ENCODE results near the gene SLC6A5. TPM values are rescaled to one million over a fixed set of nuclear protein-coding genes. Genes with fewer than 3 reads are reported as not detected.

The SLC6A5 gene
- total RNA-seq, 1 experiment from 2014 or later: not detected

DNA sequence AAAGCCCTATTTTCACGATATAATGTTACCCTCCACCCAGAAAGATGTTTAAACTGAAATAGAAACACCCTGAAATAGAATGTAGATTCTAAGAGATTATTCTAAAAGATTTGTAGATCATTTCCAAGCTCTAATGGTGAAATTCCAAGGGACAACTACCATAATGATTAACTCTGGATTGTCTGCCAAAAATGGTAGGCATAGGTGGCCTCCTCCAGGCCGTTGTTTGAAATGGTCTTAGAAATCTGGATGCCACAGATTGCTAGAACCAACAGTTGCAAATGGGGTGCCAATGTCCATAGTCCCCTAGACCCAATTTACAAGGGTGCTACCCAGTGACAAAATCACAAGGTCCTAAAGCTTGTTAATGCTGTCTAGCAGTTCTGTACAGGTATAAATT is 6.7 kb upstream of the SLC6A5 start:
- Histone ChIP-seq H4K20me1 (ENCODE audit: insufficient read depth, low read depth, low read length) (no peaks in the 10 kb centered on the region), H3K36me3 (ENCODE audit: insufficient read depth, low read length) (no peaks in the 10 kb centered on the region)
- DNase-seq: no peak

DNA sequence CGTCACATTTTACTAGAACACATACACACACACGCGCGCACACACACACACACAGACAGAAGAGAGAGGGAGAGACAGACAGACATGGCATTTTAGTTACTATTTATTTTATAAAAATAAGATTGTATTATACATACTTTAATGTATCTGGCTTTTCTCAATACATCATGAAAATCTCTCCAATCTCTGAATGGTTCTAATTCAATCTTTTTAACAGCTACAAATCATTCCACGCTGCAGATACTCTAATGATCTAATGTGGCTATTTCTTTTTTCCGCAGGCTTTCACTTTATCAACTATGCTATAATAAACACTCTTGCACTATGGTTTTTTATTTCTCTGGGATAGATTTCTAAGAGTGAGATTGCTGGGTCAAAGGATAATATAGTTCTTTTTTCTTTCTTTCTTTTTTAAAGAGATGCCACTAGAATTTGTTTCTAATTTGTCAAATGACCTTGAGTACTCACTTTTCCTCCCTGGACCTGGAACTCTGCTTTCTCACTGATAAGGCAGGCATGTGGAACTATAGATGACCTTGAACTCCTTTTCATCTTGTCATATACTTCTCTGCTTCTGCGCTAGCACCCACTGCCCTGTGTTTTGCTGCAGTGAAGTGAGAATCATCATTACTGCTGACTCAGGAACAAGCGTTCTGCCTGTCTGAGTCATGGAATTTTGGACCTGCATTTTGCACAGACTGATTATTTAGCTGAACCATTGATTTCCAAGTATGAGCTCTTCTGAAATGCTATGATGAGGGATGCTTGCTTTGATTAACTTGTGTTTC is 4.9 kb upstream of the SLC6A5 start:
- Histone ChIP-seq H4K20me1 (ENCODE audit: insufficient read depth, low read depth, low read length) (no peaks in the 10 kb centered on the region), H3K79me2 (ENCODE audit: low read length) (no peaks in the 10 kb centered on the region), H3K27ac (ENCODE audit: low read length) (no peak overlapping the region), H2AFZ (ENCODE audit: low read length) (no peak overlapping the region), H3K4me3 (ENCODE audit: low read length) (no peak overlapping the region), H3K9ac (ENCODE audit: low read length) (no peak overlapping the region), H3K27me3 (ENCODE audit: low read length) (no peaks in the 10 kb centered on the region), H3K36me3 (ENCODE audit: insufficient read depth, low read length) (no peaks in the 10 kb centered on the region), H3K9me3 (ENCODE audit: low read length) (no peaks in the 10 kb centered on the region), H3K4me2 (ENCODE audit: low read depth, low read length, poor library complexity, severe bottlenecking) (no peak overlapping the region), H3K9me2 (replicated peaks; ENCODE audit: insufficient read depth, low read length) (no peaks in the 10 kb centered on the region), H3K4me1 (ENCODE audit: low read length) (no peaks in the 10 kb centered on the region)
- no peak for DNase-seq

More for the DNA sequence above, 6.7 kb upstream of the SLC6A5 start:
- no peak overlapping the region for H2AFZ ChIP-seq (ENCODE audit: low read length)
- H3K4me2 ChIP-seq (ENCODE audit: low read depth, low read length, poor library complexity, severe bottlenecking): no peak overlapping the region
- no peaks in the 10 kb centered on the region for H3K9me2 ChIP-seq (replicated peaks; ENCODE audit: insufficient read depth, low read length)
- no peak overlapping the region for H3K9ac ChIP-seq (ENCODE audit: low read length)
- no peaks in the 10 kb centered on the region for H3K9me3 ChIP-seq (ENCODE audit: low read length)
- no peak overlapping the region for H3K4me3 ChIP-seq (ENCODE audit: low read length)
- H3K4me1 ChIP-seq (ENCODE audit: low read length): no peaks in the 10 kb centered on the region
- no peaks in the 10 kb centered on the region for H3K79me2 ChIP-seq (ENCODE audit: low read length)
- H3K27ac ChIP-seq (ENCODE audit: low read length): no peak overlapping the region
- H3K27me3 ChIP-seq (ENCODE audit: low read length): no peaks in the 10 kb centered on the region

DNA sequence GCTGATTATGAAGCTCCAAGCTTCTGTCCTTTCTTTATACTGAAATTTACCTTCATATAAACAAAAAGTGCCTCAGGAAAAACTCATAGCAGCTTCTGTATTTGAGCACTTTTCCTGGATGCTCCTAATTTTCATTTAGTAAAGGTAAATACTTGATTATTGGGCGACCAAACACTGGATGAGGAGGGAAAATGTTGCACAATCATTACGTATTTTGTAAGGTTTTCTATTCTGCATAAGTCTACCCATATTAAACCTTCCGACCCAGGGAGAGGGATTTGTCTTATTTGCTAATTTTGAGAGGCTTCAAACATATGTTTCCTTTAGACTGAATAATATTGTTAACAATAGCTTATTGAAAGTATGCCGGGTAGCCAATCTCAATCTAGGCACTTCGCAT is 4.3 kb upstream of the SLC6A5 start:
- H3K27me3 ChIP-seq (ENCODE audit: low read length): no peaks in the 10 kb centered on the region
- H3K4me2 ChIP-seq (ENCODE audit: low read depth, low read length, poor library complexity, severe bottlenecking): no peak overlapping the region
- no peaks in the 10 kb centered on the region for H3K36me3 ChIP-seq (ENCODE audit: insufficient read depth, low read length)
- H3K9me2 ChIP-seq (replicated peaks; ENCODE audit: insufficient read depth, low read length): no peaks in the 10 kb centered on the region
- DNase-seq: no peak
- no peaks in the 10 kb centered on the region for H4K20me1 ChIP-seq (ENCODE audit: insufficient read depth, low read depth, low read length)
- H3K79me2 ChIP-seq (ENCODE audit: low read length): no peaks in the 10 kb centered on the region
- no peak overlapping the region for H2AFZ ChIP-seq (ENCODE audit: low read length)
- H3K4me3 ChIP-seq (ENCODE audit: low read length): no peak overlapping the region
- no peaks in the 10 kb centered on the region for H3K4me1 ChIP-seq (ENCODE audit: low read length)
- H3K27ac ChIP-seq (ENCODE audit: low read length): no peak overlapping the region
- H3K9me3 ChIP-seq (ENCODE audit: low read length): no peaks in the 10 kb centered on the region
- no peak overlapping the region for H3K9ac ChIP-seq (ENCODE audit: low read length)

DNA sequence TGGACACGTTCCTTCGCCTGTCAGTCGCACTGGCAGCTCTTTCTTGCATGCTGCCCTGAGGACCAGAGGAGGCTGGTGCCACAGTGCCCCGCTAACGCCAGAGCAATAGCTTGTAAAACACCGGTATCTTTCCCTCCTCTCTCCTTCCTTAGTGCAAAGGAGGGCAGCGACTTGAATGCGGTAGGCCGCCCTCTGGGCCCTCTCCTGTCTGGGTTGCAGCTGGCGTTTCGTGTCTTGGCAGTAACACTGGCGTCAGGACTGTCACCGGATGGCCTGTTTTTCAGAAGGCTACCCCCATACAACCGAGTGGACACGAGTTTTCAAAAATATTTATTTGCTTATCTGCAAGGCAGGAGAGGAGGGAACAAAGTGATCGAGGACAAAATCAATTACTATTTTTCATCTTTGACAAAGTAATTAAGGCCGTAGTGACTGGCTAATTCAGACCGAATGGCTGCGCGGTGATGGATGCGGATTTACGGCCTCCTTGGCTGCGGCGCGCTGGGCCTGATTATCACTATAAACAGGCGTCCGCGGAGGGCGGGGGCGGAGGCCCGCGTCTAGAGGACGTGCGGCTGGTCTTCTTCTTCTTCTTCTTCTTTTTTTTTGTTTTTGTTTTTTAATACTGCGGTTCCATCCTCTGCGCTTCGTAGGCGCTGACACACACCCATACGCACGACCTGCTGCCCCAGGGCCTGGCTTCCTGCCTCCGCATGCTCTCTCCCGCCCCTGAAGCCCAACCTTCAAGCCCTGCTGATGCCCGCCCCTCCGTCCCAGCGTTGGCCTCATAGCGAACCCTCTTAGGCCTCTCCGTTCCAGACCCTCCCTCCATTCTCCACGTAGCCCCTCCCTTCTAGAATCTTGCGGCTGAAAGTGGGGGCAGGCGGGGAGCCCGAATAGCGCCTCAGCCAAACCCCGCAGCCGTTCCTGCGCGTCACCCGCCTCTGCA is 2.9 kb upstream of the SLC6A5 start:
- Histone ChIP-seq H3K27ac (ENCODE audit: low read length) (no peak overlapping the region), H3K9me3 (ENCODE audit: low read length) (no peaks in the 10 kb centered on the region), H3K4me1 (ENCODE audit: low read length) (no peaks in the 10 kb centered on the region), H3K9ac (ENCODE audit: low read length) (no peak overlapping the region), H3K4me3 (ENCODE audit: low read length) (no peak overlapping the region), H3K4me2 (ENCODE audit: low read depth, low read length, poor library complexity, severe bottlenecking) (no peak overlapping the region), H3K9me2 (replicated peaks; ENCODE audit: insufficient read depth, low read length) (no peaks in the 10 kb centered on the region), H4K20me1 (ENCODE audit: insufficient read depth, low read depth, low read length) (no peaks in the 10 kb centered on the region), H3K27me3 (ENCODE audit: low read length) (no peaks in the 10 kb centered on the region), H3K36me3 (ENCODE audit: insufficient read depth, low read length) (no peaks in the 10 kb centered on the region), H2AFZ (ENCODE audit: low read length) (no peak overlapping the region), H3K79me2 (ENCODE audit: low read length) (no peaks in the 10 kb centered on the region)
- DNase-seq: no peak

DNA sequence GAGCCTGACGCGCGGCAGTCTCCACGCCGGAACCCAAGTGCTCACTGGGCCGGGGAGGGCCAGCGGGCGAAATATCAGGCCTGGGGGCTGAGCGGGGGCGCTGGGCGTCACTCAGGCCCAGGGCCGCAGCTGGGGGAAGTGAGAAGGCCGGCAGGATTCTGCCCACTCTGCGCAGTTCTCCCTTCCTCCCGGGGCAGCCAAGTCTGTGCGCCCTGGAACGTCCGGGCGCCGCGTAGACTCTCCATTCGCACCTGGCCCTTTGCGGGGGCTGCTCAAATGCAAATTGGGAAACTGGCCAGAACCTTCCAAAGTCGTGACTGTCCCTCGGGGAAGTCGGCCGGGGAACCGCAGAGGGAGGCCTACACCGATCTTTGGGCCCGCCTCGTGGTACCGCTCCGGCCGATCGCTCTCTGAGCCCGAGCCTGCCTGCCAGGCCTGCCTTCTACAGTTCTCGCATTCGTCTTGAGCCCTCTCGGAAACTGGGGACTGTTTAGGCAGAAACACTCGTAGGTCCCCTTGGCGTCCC is 2.2 kb upstream of the SLC6A5 start:
- H3K9ac ChIP-seq (ENCODE audit: low read length): no peak overlapping the region
- no peaks in the 10 kb centered on the region for H3K9me2 ChIP-seq (replicated peaks; ENCODE audit: insufficient read depth, low read length)
- H3K27me3 ChIP-seq (ENCODE audit: low read length): no peaks in the 10 kb centered on the region
- no peaks in the 10 kb centered on the region for H3K4me1 ChIP-seq (ENCODE audit: low read length)
- H3K4me3 ChIP-seq (ENCODE audit: low read length): no peak overlapping the region
- no peaks in the 10 kb centered on the region for H3K79me2 ChIP-seq (ENCODE audit: low read length)
- H3K4me2 ChIP-seq (ENCODE audit: low read depth, low read length, poor library complexity, severe bottlenecking): no peak overlapping the region
- DNase-seq: no peak
- no peak overlapping the region for H3K27ac ChIP-seq (ENCODE audit: low read length)
- no peaks in the 10 kb centered on the region for H3K36me3 ChIP-seq (ENCODE audit: insufficient read depth, low read length)
- no peaks in the 10 kb centered on the region for H3K9me3 ChIP-seq (ENCODE audit: low read length)
- no peak overlapping the region for H2AFZ ChIP-seq (ENCODE audit: low read length)
- H4K20me1 ChIP-seq (ENCODE audit: insufficient read depth, low read depth, low read length): no peaks in the 10 kb centered on the region

DNA sequence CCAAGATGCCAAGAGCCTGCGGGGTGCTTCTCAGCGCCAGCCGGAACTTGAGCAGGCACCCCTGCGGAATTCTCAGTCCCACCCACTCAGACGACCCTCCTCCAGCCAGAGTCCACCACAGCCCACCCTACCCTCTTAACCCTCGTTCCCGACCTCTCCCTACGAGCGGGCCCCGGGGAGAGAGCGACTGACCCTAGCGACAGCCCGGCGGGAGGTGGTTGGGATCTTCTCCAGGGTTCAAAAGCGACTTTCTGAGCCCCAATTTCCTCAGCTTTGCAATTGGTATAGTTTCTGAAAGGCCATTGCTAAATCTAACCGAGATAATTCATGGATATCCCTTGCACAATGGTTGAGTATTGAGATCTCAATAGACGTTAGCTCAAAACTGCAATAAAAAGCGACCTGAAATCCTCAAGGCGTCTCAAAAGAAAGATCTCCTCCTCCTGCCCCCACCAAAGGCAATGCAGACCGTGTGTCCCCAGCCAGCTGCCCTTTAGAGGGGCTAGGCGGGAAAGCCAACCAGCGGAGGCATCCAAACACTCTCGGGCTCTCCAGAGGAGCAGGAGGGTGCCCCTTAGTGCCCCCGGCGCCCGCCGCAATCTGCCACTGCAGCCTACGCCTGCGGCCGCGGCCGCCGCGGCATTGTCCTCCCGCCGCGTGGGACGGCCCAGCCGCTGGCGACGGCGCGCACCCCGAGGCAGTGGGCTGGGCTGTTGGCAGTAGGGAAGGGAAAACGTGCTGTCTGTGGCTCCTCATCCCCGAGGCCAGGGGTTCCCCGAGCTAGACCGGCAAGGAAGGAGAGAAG is 1.5 kb upstream of the SLC6A5 start:
- no peaks in the 10 kb centered on the region for H3K27me3 ChIP-seq (ENCODE audit: low read length)

DNA sequence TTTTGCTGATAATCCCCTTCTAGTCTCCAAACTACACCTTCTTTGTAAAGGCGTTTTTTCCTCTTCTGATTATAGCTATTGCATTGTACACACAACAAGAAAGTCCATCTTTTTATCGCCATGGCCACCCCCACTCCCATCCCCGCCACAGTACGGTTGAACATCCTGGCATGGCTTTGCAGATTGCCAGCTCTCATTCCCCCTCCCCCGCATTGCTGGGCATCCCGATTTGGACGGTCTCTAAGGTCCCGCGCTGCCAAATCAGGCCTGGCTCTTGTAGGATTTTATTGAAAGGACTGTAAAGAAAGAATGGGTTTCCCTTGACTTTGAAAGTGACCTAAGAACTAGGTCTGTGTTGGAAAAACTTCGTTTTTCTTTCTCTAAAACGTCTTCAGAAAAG is 916 bp upstream of the SLC6A5 start:
- no peaks in the 10 kb centered on the region for H3K27me3 ChIP-seq (ENCODE audit: low read length)
- no peak for DNase-seq

More for the DNA sequence above, 1.5 kb upstream of the SLC6A5 start:
- DNase-seq: no peak
- no peaks in the 10 kb centered on the region for H3K79me2 ChIP-seq (ENCODE audit: low read length)
- no peaks in the 10 kb centered on the region for H3K9me3 ChIP-seq (ENCODE audit: low read length)
- no peak overlapping the region for H3K4me3 ChIP-seq (ENCODE audit: low read length)
- H2AFZ ChIP-seq (ENCODE audit: low read length): no peak overlapping the region
- H3K4me1 ChIP-seq (ENCODE audit: low read length): no peaks in the 10 kb centered on the region
- no peak overlapping the region for H3K9ac ChIP-seq (ENCODE audit: low read length)
- no peak overlapping the region for H3K4me2 ChIP-seq (ENCODE audit: low read depth, low read length, poor library complexity, severe bottlenecking)
- H3K36me3 ChIP-seq (ENCODE audit: insufficient read depth, low read length): no peaks in the 10 kb centered on the region
- no peaks in the 10 kb centered on the region for H4K20me1 ChIP-seq (ENCODE audit: insufficient read depth, low read depth, low read length)
- H3K9me2 ChIP-seq (replicated peaks; ENCODE audit: insufficient read depth, low read length): no peaks in the 10 kb centered on the region
- H3K27ac ChIP-seq (ENCODE audit: low read length): no peak overlapping the region

More for the DNA sequence above, 916 bp upstream of the SLC6A5 start:
- H3K4me1 ChIP-seq (ENCODE audit: low read length): no peaks in the 10 kb centered on the region
- H3K9ac ChIP-seq (ENCODE audit: low read length): no peak overlapping the region
- H4K20me1 ChIP-seq (ENCODE audit: insufficient read depth, low read depth, low read length): no peaks in the 10 kb centered on the region
- H3K4me3 ChIP-seq (ENCODE audit: low read length): no peak overlapping the region
- no peak overlapping the region for H3K4me2 ChIP-seq (ENCODE audit: low read depth, low read length, poor library complexity, severe bottlenecking)
- no peaks in the 10 kb centered on the region for H3K9me2 ChIP-seq (replicated peaks; ENCODE audit: insufficient read depth, low read length)
- no peak overlapping the region for H3K27ac ChIP-seq (ENCODE audit: low read length)
- H3K9me3 ChIP-seq (ENCODE audit: low read length): no peaks in the 10 kb centered on the region
- H3K36me3 ChIP-seq (ENCODE audit: insufficient read depth, low read length): no peaks in the 10 kb centered on the region
- no peaks in the 10 kb centered on the region for H3K79me2 ChIP-seq (ENCODE audit: low read length)
- H2AFZ ChIP-seq (ENCODE audit: low read length): no peak overlapping the region

Measured in Karpas-422 (cell line).